ENCODE results near the gene GFPT2. TPM values are rescaled to one million over a fixed set of nuclear protein-coding genes. Genes with fewer than 3 reads are reported as not detected.
A peak's percentile ranks its signal among the peaks of the same experiment; 100 is the strongest.

The GFPT2 gene
- total and polyA plus RNA-seq, 7 donors, result 2.0 to 7.2 (median 4.4) TPM

DNA sequence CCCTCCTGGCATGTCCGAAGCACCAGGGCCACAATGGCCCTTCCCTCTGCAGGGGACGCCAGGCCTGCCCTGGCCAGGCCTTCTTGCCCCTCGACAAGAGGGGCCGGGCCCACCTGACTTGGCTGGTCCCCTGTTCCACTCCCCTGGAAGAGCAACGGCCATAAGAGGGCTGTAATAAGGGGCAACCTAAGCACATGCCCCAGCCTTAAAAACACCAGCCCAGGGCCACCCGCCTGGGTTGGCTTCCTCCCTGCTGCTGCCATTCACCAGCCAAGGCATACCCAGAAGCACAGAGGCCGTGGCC, 8.5 kb downstream of the GFPT2 start:
- H3K4me1 ChIP-seq, result no peaks in the 10 kb centered on the region
- no peak overlapping the region for H3K4me3 ChIP-seq
- WGBS, 3 donors, result 93 to 95% (median 94%) methylated on average over 7 of the region's 7 CpGs
- TF ChIP-seq, protein P1, sequence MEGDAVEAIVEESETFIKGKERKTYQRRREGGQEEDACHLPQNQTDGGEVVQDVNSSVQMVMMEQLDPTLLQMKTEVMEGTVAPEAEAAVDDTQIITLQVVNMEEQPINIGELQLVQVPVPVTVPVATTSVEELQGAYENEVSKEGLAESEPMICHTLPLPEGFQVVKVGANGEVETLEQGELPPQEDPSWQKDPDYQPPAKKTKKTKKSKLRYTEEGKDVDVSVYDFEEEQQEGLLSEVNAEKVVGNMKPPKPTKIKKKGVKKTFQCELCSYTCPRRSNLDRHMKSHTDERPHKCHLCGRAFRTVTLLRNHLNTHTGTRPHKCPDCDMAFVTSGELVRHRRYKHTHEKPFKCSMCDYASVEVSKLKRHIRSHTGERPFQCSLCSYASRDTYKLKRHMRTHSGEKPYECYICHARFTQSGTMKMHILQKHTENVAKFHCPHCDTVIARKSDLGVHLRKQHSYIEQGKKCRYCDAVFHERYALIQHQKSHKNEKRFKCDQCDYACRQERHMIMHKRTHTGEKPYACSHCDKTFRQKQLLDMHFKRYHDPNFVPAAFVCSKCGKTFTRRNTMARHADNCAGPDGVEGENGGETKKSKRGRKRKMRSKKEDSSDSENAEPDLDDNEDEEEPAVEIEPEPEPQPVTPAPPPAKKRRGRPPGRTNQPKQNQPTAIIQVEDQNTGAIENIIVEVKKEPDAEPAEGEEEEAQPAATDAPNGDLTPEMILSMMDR (IDR thresholded peaks at IDR 0.05), result no peak
- DNase-seq, result no peak
- intact Hi-C loops (cut with DNase I), result no loop called here
- H3K27ac ChIP-seq, result no peak overlapping the region
- H3K9me3 ChIP-seq, result no peaks in the 10 kb centered on the region
- no peak for ATAC-seq
- H3K27me3 ChIP-seq (ENCODE audit: insufficient read depth in 3 of 3, low read length in 2 of 3), result no peaks in the 10 kb centered on the region
- no peaks in the 10 kb centered on the region for H3K36me3 ChIP-seq (ENCODE audit: insufficient read depth in 1 of 2, low read depth in 1 of 2)

DNA sequence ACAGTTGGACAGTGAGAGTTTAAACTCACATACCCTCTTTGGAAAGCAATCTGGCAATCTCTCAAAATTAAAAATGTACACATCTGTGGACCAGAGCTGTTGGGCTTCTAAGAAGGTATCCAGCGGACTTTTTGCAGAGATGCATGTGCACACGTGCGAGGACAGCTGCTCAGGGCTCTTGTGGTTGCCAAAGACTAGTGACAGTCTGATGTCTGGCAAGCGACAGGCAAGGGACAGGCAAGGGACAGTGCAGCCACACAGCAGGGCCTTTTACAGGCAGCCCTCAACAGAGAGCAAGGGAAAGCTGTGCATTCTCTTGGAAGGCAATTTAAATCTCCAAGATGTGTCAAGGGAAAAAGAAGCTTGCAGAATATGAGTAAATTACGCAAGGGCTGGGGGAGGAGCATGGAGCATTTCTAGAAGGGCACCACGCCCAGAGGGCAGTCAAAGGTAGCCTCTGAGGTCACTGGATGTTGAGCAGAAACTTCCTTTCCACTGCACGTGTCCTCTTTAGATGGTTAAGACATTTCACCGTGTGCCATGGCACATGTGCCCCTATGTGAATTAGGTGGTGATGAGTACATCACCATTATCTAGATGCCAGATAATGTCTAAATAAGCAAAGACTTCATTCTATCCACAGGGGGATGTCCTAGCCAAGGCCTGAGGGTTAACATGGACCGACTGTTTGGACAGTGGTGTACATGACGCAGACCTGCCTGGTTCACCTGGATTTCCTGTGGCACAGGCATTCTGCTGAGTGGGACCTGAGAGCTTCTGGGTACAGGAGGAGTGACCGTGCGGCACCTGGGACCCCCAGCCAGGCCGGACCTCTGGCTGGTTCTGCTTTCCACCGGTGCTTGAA, 9.1 kb downstream of the GFPT2 start:
- no peaks in the 10 kb centered on the region for H3K27me3 ChIP-seq (ENCODE audit: insufficient read depth in 3 of 3, low read length in 2 of 3)
- ATAC-seq, result peak in 2 of 4 donors; percentile 40 to 64
- peak; percentile 56 to 70 for DNase-seq
- H3K4me1 ChIP-seq, result no peaks in the 10 kb centered on the region
- 53 to 57% (median 55%) methylated on average over 14 of the region's 14 CpGs for WGBS, 3 donors
- no peak overlapping the region for H3K4me3 ChIP-seq
- intact Hi-C loops (cut with DNase I), result no loop called here
- no peaks in the 10 kb centered on the region for H3K9me3 ChIP-seq
- TF ChIP-seq, protein P1 (IDR thresholded peaks at IDR 0.05), result no peak
- H3K27ac ChIP-seq, result no peak overlapping the region
- H3K36me3 ChIP-seq (ENCODE audit: insufficient read depth in 1 of 2, low read depth in 1 of 2), result no peaks in the 10 kb centered on the region

GRCh38 chr5:180343110-180343830, 9.9 kb downstream of the GFPT2 start:
- no peak overlapping the region for H3K27ac ChIP-seq
- 15 to 18% (median 15%) methylated on average over 19 of the region's 19 CpGs for WGBS, 3 donors
- intact Hi-C loops (cut with DNase I), result no loop called here
- H3K9me3 ChIP-seq, result no peaks in the 10 kb centered on the region
- H3K4me1 ChIP-seq, result no peaks in the 10 kb centered on the region
- H3K36me3 ChIP-seq (ENCODE audit: insufficient read depth in 1 of 2, low read depth in 1 of 2), result no peaks in the 10 kb centered on the region
- ATAC-seq (peak in 2 of 4 donors; percentile 28 to 32), DNase-seq (no peak)
- no peak overlapping the region for H3K4me3 ChIP-seq
- TF ChIP-seq, protein P1 (IDR thresholded peaks at IDR 0.05), result no peak
- H3K27me3 ChIP-seq (ENCODE audit: insufficient read depth in 3 of 3, low read length in 2 of 3), result no peaks in the 10 kb centered on the region

DNA sequence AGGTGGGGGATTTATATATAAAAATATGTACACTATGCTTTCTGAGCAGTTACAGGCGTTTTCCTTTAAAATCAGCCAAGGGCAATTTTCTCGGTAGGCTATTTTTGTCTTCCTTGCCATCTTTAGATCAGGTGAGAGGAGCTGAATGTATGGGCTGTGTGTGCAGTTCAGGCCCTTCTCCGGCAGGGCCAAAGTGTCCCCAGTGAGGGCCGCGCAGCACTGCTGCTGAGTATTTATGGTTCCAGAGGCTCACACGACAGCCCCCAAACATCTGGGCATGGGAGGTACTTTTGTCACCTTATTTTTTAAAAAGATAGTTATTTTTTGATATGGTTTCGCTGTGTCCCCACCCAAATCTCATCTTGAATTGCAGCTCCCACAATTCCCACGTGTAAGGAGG, 11.5 kb downstream of the GFPT2 start:
- H3K4me3 ChIP-seq, result no peak overlapping the region
- no peaks in the 10 kb centered on the region for H3K36me3 ChIP-seq (ENCODE audit: insufficient read depth in 1 of 2, low read depth in 1 of 2)
- no peak overlapping the region for H3K27ac ChIP-seq
- WGBS, 3 donors, result 92 to 95% (median 95%) methylated on average over 8 of the region's 8 CpGs
- H3K4me1 ChIP-seq, result no peaks in the 10 kb centered on the region
- DNase-seq, result no peak
- peaks cover 0 to 2% (median 0%) of the 10 kb centered on the region in 3 donors for H3K27me3 ChIP-seq (ENCODE audit: insufficient read depth in 3 of 3, low read length in 2 of 3)
- H3K9me3 ChIP-seq, result no peaks in the 10 kb centered on the region
- intact Hi-C loops (cut with DNase I), result no loop called here
- no peak for ATAC-seq
- TF ChIP-seq, protein P1 (IDR thresholded peaks at IDR 0.05), result no peak

Data from psoas muscle (tissue), 8 donors.